ENCODE results near the gene MACROD2.
"Not testable (repeated sequence)": the region's sequence is repeated elsewhere in the genome, so short reads cannot be mapped to it uniquely, and the experiment has no call there.

Gene MACROD2

GRCh38 chr20:14193443-14193842 lies 198.1 kb downstream of the MACROD2 start:
- no peak for DNase-seq (ENCODE audit: low spot score)

- no peak for DNase-seq (ENCODE audit: low spot score)
Observed at GRCh38 chr20:14193885-14194284, 198.6 kb downstream of the MACROD2 start.

- DNase-seq (ENCODE audit: low spot score): no peak
Observed at GRCh38 chr20:14197097-14197496, 201.8 kb downstream of the MACROD2 start.

GRCh38 chr20:14198416-14198815 lies 203.1 kb downstream of the MACROD2 start:
- DNase-seq (ENCODE audit: low spot score): no peak

GRCh38 chr20:14199111-14199510 lies 203.8 kb downstream of the MACROD2 start:
- no peak for DNase-seq (ENCODE audit: low spot score)

GRCh38 chr20:14203657-14204056 lies 208.3 kb downstream of the MACROD2 start:
- no peak for DNase-seq (ENCODE audit: low spot score)

- no peak for DNase-seq (ENCODE audit: low spot score)
Observed at GRCh38 chr20:14207591-14207990, 212.3 kb downstream of the MACROD2 start.

- no peak for DNase-seq (ENCODE audit: low spot score)
Observed at GRCh38 chr20:14208956-14209355, 213.6 kb downstream of the MACROD2 start.

- DNase-seq (ENCODE audit: low spot score): no peak
Observed at GRCh38 chr20:14210146-14210545, 214.8 kb downstream of the MACROD2 start.

GRCh38 chr20:14214046-14214445 lies 218.7 kb downstream of the MACROD2 start:
- no peak for DNase-seq (ENCODE audit: low spot score)

- not testable (repeated sequence) for DNase-seq (ENCODE audit: low spot score)
Observed at GRCh38 chr20:14215880-14216279, 220.6 kb downstream of the MACROD2 start.

GRCh38 chr20:14219801-14220461 lies 224.6 kb downstream of the MACROD2 start:
- no peak for DNase-seq (ENCODE audit: low spot score)

- DNase-seq (ENCODE audit: low spot score): no peak
Observed at GRCh38 chr20:14220986-14221385, 225.7 kb downstream of the MACROD2 start.

- no peak for DNase-seq (ENCODE audit: low spot score)
Observed at GRCh38 chr20:14223806-14224205, 228.5 kb downstream of the MACROD2 start.

- not testable (repeated sequence) for DNase-seq (ENCODE audit: low spot score)
Observed at GRCh38 chr20:14226051-14227049, 231.0 kb downstream of the MACROD2 start.

GRCh38 chr20:14232650-14233049 lies 237.3 kb downstream of the MACROD2 start:
- DNase-seq (ENCODE audit: low spot score): no peak

- DNase-seq (ENCODE audit: low spot score): no peak
Observed at GRCh38 chr20:14234666-14235295, 239.5 kb downstream of the MACROD2 start.

- DNase-seq (ENCODE audit: low spot score): no peak
Observed at GRCh38 chr20:14235355-14235754, 240.0 kb downstream of the MACROD2 start.

- no peak for DNase-seq (ENCODE audit: low spot score)
Observed at GRCh38 chr20:14245368-14245970, 250.2 kb downstream of the MACROD2 start.

- DNase-seq (ENCODE audit: low spot score): no peak
Observed at GRCh38 chr20:14259689-14260088, 264.4 kb downstream of the MACROD2 start.

GRCh38 chr20:14260367-14260766 lies 265.1 kb downstream of the MACROD2 start:
- no peak for DNase-seq (ENCODE audit: low spot score)

- no peak for DNase-seq (ENCODE audit: low spot score)
Observed at GRCh38 chr20:14264869-14265268, 269.6 kb downstream of the MACROD2 start.

All from germinal center (tissue), 1 donor.